Duodenal mucosa (tissue), 2 donors: Measurements from ENCODE around the gene ABI3BP.

Experiments used
- H3K27ac ChIP-seq: one replicate; pipeline ENCODE4 v1.7.0; 2013; ENCODE audit warnings: low read depth, low read length
- H3K27me3 ChIP-seq, 2 donors: one replicate each; pipeline ENCODE4 v1.7.0; 2013; ENCODE audit warnings: low read length in 2 of 2, control low read depth in 1 of 2; ENCODE audit not compliant: insufficient read depth in 2 of 2, control insufficient read depth in 1 of 2
- H3K36me3 ChIP-seq, 2 donors: one replicate each; pipeline ENCODE4 v1.7.0; 2013; ENCODE audit warnings: low read length in 2 of 2, control low read depth in 1 of 2; ENCODE audit not compliant: insufficient read depth in 2 of 2, control insufficient read depth in 1 of 2
- H3K4me1 ChIP-seq, 2 donors: one replicate each; pipeline ENCODE4 v1.7.0; 2013; ENCODE audit warnings: low read length in 2 of 2, control low read depth in 1 of 2; ENCODE audit not compliant: insufficient read depth in 2 of 2, control insufficient read depth in 1 of 2
- H3K4me3 ChIP-seq, 2 donors: one replicate each; pipeline ENCODE4 v1.7.0; 2013; ENCODE audit warnings: low read length in 2 of 2, low read depth in 1 of 2
- H3K9ac ChIP-seq, 2 donors: one replicate each; pipeline ENCODE4 v1.7.0; 2013; ENCODE audit warnings: low read length in 2 of 2, low read depth in 1 of 2
- H3K9me3 ChIP-seq, 2 donors: one replicate each; pipeline ENCODE4 v1.7.0; 2013; ENCODE audit warnings: low read length in 2 of 2, control low read depth in 1 of 2; ENCODE audit not compliant: control insufficient read depth in 1 of 2

Gene ABI3BP

GRCh38 chr3:100915706-100916495, 77.3 kb downstream of the ABI3BP start:
- Histone ChIP-seq H3K4me1 (no peaks in the 10 kb centered on the region), H3K9me3 (no peaks in the 10 kb centered on the region), H3K9ac (no peak overlapping the region)

DNA sequence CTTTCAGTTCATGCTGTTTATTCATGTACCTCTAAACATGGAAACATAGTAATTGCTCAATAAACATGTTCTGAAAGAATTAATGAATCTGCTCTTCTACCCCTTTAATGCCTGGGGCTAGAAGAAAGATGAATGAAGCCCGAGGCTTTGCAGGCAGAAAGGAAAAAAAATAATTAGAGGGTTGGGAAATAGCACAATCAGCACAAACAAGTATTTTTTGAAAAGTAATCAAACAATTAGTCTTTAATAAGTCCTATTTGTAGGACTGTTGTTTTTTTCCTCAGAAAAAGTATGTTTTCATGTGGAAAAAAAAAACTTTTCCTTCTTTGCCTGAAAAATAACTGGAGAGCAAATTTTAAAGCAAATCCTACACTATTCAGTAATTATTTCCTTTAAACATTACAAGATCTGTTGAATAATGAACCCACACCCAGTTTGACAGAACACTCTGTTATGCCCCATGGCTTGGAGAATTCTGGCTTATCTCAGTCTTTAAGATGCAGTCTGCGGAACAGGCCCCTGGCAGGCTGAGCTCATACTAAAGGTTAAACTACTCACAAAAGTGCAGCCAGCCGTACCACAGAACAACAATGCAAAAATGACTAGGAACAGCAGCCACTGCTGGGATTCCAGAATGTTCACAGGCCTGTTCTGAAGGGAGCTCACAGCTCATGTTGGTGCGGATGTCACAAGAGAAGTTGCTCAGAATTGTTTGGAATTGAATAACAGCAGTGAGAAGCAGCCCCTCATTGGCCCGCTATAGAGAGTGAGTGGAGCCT, 79.2 kb downstream of the ABI3BP start:
- H3K4me1 ChIP-seq, result no peaks in the 10 kb centered on the region
- H3K27me3 ChIP-seq, result no peaks in the 10 kb centered on the region
- no peak overlapping the region for H3K27ac ChIP-seq
- no peak overlapping the region for H3K4me3 ChIP-seq
- no peaks in the 10 kb centered on the region for H3K9me3 ChIP-seq
- H3K36me3 ChIP-seq, result no peaks in the 10 kb centered on the region
- H3K9ac ChIP-seq, result no peak overlapping the region

More at GRCh38 chr3:100915706-100916495, 77.3 kb downstream of the ABI3BP start:
- Histone ChIP-seq H3K36me3 (no peaks in the 10 kb centered on the region), H3K4me3 (no peak overlapping the region), H3K27me3 (no peaks in the 10 kb centered on the region), H3K27ac (no peak overlapping the region)

- Histone ChIP-seq H3K27ac (no peak overlapping the region), H3K9me3 (no peaks in the 10 kb centered on the region), H3K4me1 (no peaks in the 10 kb centered on the region), H3K9ac (no peak overlapping the region), H3K36me3 (no peaks in the 10 kb centered on the region), H3K27me3 (no peaks in the 10 kb centered on the region), H3K4me3 (no peak overlapping the region)
These were observed 80.2 kb downstream of the ABI3BP start for GRCh38 chr3:100912976-100913545.

GRCh38 chr3:100912571-100912970, 80.7 kb downstream of the ABI3BP start:
- H3K9me3 ChIP-seq, result no peaks in the 10 kb centered on the region
- no peak overlapping the region for H3K9ac ChIP-seq
- H3K4me1 ChIP-seq, result no peaks in the 10 kb centered on the region
- no peaks in the 10 kb centered on the region for H3K27me3 ChIP-seq
- no peak overlapping the region for H3K4me3 ChIP-seq
- no peak overlapping the region for H3K27ac ChIP-seq
- H3K36me3 ChIP-seq, result no peaks in the 10 kb centered on the region

DNA sequence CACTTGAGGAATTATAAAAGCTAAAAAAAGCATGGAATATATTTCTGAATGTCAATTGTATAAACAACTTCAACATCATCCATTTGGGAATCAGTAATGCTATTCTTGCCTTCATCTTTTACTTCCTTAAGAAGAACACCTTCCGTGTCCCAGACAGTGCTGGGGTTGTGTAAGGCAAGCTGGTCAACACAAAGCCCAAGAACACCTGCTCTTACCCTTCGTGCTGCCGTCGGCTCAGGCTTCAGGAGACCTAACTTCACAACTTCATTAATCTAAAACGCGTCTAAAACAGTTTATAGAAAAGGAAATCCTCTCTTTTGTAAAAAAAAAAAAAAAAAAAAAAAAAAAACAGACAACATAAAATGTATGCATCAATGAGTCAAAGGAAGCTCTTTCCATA, 81.3 kb downstream of the ABI3BP start:
- Histone ChIP-seq H3K4me1 (no peaks in the 10 kb centered on the region), H3K9me3 (no peaks in the 10 kb centered on the region), H3K36me3 (no peaks in the 10 kb centered on the region), H3K27me3 (no peaks in the 10 kb centered on the region), H3K4me3 (no peak overlapping the region), H3K9ac (no peak overlapping the region), H3K27ac (no peak overlapping the region)

DNA sequence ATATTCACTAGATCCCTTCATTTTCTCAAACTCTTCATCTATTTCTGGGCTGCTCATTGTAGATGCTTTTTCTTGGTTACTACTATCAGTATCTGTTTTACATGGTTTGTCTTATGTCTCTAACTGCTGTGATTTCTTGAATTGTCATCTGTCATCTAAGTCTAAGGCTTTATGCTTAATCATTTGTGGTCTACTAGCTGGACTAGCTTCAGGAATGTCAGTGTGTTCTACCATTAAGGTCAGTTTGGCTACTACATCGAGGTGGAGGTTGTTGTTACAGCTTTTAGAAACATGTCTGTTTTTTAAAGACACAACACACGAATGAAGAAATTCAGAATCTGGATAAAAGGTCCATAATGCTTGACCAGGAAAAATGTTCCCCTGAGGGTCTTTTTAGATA, 82.2 kb downstream of the ABI3BP start:
- Histone ChIP-seq H3K9me3 (no peaks in the 10 kb centered on the region), H3K36me3 (no peaks in the 10 kb centered on the region), H3K9ac (no peak overlapping the region), H3K4me3 (no peak overlapping the region), H3K27ac (no peak overlapping the region), H3K4me1 (no peaks in the 10 kb centered on the region), H3K27me3 (no peaks in the 10 kb centered on the region)

DNA sequence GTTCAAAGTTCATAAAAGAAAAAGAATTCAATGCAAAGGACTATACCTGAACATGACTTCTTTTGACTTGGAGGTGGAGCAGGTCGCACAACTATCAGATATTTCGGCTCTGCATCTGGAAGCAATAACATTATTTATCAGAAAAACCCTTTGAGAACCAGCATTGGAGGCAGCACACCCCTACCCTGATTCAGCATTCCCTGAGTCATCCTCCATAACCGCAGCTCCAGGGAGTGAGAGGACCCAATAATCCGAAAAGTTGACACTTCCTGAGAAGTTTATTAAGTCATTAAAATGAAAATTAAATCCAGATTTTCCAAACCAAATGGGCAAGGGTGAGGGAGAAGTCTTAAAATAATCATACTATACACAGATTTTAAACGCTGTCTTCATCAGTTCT, 90.6 kb downstream of the ABI3BP start:
- H3K36me3 ChIP-seq, result no peaks in the 10 kb centered on the region
- H3K9me3 ChIP-seq, result no peaks in the 10 kb centered on the region
- H3K4me3 ChIP-seq, result no peak overlapping the region
- no peaks in the 10 kb centered on the region for H3K27me3 ChIP-seq
- H3K27ac ChIP-seq, result no peak overlapping the region
- H3K9ac ChIP-seq, result no peak overlapping the region
- peaks cover 0 to 22% of the 10 kb centered on the region in 2 donors for H3K4me1 ChIP-seq

DNA sequence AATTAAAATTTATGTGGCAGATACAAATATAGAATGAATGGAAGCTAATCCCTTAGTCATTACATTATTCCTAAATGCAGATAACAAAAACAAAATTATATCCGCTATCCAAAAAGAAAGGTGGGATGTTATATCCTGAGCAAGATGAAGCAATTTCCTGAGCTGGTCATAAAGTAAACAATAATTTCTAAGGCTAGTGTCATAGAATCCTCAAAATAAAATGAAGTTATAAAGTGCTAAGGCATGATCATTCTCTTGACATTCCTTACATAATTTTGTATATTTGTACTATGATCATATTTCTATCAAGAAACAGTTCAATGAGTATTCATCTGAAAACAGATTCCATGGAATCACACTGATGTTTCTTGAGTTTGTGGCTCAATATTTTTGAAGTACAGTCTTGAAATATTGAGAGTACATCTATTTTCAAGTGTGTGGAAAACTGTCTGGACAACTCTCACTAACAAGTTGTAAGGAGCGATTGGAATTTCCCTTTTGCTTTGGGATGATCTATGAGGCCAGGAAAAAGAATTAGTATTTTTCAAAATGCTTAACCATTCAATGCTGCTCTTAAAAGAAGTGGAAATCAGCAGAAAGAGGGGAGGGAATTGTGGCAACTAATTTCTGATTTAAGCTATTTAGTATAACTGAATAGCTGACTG, 92.4 kb downstream of the ABI3BP start:
- Histone ChIP-seq H3K9me3 (no peaks in the 10 kb centered on the region), H3K9ac (no peak overlapping the region), H3K27ac (no peak overlapping the region), H3K4me1 (peaks cover 0 to 22% of the 10 kb centered on the region in 2 donors), H3K4me3 (no peak overlapping the region), H3K27me3 (no peaks in the 10 kb centered on the region), H3K36me3 (no peaks in the 10 kb centered on the region)

DNA sequence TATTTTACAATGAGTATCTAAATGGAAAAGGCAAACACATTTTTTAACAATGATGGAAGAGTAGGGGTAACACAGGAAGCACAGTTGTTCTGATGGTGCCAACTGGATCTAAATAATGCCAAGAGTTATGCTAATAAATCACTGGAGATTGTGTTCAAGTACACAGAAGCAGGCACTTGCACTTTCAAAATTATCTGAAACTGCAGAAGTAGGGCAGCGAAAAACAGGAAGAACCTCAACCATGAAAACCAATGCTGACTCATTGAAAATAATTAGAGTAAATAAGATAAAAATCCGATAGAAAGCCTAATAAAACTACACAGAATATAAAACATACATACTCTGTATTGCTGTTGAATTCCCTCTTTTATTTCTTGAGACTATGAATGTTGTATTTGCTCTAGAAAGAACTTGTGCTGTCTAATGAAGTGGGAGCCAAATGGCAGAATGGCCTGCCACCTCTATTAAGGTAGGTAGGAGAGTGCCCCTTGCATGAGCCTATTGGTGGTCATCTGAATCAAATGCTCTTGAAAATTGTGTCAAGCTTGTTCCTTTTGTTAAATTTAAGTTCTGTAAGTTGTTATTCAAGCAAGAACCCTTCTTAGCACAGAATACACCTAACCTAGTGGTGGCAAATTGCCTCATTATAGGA, 93.7 kb downstream of the ABI3BP start:
- H3K27ac ChIP-seq, result no peak overlapping the region
- H3K9ac ChIP-seq, result no peak overlapping the region
- no peaks in the 10 kb centered on the region for H3K27me3 ChIP-seq
- no peak overlapping the region for H3K4me3 ChIP-seq
- H3K9me3 ChIP-seq, result no peaks in the 10 kb centered on the region
- H3K36me3 ChIP-seq, result no peaks in the 10 kb centered on the region
- H3K4me1 ChIP-seq, result peaks cover 0 to 22% of the 10 kb centered on the region in 2 donors
